ENCODE measurements around the gene TFDP2.

DNA sequence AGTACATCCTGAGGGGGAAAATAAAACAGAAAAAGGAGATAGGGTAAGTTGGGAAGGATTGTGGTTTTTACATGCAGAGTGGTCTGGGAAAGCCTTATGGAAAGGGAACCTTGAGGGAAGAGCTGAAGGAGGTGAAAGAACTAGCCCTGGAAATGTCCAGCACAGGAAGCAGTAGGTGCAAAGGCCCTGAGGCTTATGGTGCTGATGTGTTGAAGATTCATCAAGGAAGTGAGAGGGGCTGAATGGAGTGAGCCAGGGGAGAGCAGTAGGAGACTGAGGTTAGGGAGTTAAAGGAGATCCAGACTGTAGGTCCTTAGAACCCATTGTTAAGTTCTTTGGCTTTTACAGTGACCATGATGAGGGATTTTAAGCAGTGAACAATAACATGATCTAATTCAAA, 239.9 kb downstream of the TFDP2 start:
- TF ChIP-seq POLR2A (IDR thresholded peaks at IDR 0.05), result no peak
- TF ChIP-seq, protein P1, sequence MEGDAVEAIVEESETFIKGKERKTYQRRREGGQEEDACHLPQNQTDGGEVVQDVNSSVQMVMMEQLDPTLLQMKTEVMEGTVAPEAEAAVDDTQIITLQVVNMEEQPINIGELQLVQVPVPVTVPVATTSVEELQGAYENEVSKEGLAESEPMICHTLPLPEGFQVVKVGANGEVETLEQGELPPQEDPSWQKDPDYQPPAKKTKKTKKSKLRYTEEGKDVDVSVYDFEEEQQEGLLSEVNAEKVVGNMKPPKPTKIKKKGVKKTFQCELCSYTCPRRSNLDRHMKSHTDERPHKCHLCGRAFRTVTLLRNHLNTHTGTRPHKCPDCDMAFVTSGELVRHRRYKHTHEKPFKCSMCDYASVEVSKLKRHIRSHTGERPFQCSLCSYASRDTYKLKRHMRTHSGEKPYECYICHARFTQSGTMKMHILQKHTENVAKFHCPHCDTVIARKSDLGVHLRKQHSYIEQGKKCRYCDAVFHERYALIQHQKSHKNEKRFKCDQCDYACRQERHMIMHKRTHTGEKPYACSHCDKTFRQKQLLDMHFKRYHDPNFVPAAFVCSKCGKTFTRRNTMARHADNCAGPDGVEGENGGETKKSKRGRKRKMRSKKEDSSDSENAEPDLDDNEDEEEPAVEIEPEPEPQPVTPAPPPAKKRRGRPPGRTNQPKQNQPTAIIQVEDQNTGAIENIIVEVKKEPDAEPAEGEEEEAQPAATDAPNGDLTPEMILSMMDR (IDR thresholded peaks at IDR 0.05), result no peak
